ENCODE measurements around the gene SMAP1. TPM values are rescaled to one million over a fixed set of nuclear protein-coding genes. Genes with fewer than 3 reads are reported as not detected.

Gene SMAP1
- 20.0 and 20.3 TPM in 2 replicates for total RNA-seq

- peak; percentile 89 for DNase-seq (ENCODE audit: low read depth)
- H3K4me3 ChIP-seq (ENCODE audit: low read depth, low read length): peak within 1 kb of the TSS; percentile 83
- TF ChIP-seq, protein P1, sequence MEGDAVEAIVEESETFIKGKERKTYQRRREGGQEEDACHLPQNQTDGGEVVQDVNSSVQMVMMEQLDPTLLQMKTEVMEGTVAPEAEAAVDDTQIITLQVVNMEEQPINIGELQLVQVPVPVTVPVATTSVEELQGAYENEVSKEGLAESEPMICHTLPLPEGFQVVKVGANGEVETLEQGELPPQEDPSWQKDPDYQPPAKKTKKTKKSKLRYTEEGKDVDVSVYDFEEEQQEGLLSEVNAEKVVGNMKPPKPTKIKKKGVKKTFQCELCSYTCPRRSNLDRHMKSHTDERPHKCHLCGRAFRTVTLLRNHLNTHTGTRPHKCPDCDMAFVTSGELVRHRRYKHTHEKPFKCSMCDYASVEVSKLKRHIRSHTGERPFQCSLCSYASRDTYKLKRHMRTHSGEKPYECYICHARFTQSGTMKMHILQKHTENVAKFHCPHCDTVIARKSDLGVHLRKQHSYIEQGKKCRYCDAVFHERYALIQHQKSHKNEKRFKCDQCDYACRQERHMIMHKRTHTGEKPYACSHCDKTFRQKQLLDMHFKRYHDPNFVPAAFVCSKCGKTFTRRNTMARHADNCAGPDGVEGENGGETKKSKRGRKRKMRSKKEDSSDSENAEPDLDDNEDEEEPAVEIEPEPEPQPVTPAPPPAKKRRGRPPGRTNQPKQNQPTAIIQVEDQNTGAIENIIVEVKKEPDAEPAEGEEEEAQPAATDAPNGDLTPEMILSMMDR (IDR thresholded peaks at IDR 0.05; ENCODE audit: insufficient read depth, low read depth, low read length): no peak
These were observed at the start of gene SMAP1 for GRCh38 chr6:70667711-70668498. Gene SMAP1, plus strand, starts transcription at chr6:70667883. Its CDS starts 141 bp downstream, at chr6:70668024.

GRCh38 chr6:70620746-70621145, 46.9 kb upstream of the SMAP1 start:
- TF ChIP-seq, protein P1 (IDR thresholded peaks at IDR 0.05; ENCODE audit: insufficient read depth, low read depth, low read length): no peak
- H3K4me3 ChIP-seq (ENCODE audit: low read depth, low read length): no peak overlapping the region
- DNase-seq (ENCODE audit: low read depth): no peak

DNA sequence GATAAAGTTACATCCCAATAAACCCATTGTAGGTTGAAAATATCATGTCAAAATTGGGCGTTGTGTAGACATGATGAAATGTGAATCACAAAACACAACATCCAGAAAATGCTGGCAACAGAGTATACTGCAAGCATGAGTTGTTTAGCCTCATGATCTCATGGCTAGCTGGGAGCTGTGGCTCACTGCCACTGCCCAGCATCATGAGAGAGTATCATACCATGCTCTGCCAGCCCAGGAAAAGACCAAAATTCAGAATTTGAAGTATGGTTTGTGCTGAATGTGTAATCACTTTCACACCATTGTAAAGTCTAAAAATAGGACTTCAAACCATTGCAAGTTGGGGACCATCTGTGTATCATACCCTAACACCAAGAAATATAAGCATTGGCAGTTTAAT, 45.2 kb upstream of the SMAP1 start:
- H3K4me3 ChIP-seq (ENCODE audit: low read depth, low read length): no peak overlapping the region
- TF ChIP-seq, protein P1 (IDR thresholded peaks at IDR 0.05; ENCODE audit: insufficient read depth, low read depth, low read length): no peak
- no peak for DNase-seq (ENCODE audit: low read depth)

- no peak overlapping the region for H3K4me3 ChIP-seq (ENCODE audit: low read depth, low read length)
- no peak for DNase-seq (ENCODE audit: low read depth)
- TF ChIP-seq, protein P1 (IDR thresholded peaks at IDR 0.05; ENCODE audit: insufficient read depth, low read depth, low read length): no peak
These were observed 42.2 kb upstream of the SMAP1 start for GRCh38 chr6:70625436-70625835.

- TF ChIP-seq, protein P1 (IDR thresholded peaks at IDR 0.05; ENCODE audit: insufficient read depth, low read depth, low read length): no peak
- no peak for DNase-seq (ENCODE audit: low read depth)
- no peak overlapping the region for H3K4me3 ChIP-seq (ENCODE audit: low read depth, low read length)
These were observed 40.0 kb upstream of the SMAP1 start for GRCh38 chr6:70627500-70628254.

DNA sequence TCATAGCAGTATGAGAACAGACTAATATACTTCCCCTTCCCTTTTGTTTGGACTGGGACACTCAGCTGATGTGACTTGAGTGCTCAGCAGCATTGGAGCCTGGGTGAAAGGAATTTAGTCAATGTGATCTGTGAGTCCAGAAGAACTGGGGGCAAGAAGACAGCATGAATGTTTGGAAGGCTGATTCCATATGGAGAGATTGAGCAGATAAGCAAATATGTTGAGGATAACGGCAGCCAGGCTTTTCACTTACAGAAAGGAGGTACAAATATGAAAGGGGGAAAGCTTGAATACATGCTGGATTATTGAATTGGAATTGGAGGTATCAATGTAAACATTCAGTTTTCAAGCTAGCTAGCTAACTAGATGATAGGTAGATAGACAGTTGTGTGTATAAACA, 37.8 kb upstream of the SMAP1 start:
- TF ChIP-seq, protein P1 (IDR thresholded peaks at IDR 0.05; ENCODE audit: insufficient read depth, low read depth, low read length): no peak
- H3K4me3 ChIP-seq (ENCODE audit: low read depth, low read length): no peak overlapping the region
- no peak for DNase-seq (ENCODE audit: low read depth)
